ENCODE measurements around the gene COPA.
A peak's percentile ranks its signal among the peaks of the same experiment; 100 is the strongest.

DNA sequence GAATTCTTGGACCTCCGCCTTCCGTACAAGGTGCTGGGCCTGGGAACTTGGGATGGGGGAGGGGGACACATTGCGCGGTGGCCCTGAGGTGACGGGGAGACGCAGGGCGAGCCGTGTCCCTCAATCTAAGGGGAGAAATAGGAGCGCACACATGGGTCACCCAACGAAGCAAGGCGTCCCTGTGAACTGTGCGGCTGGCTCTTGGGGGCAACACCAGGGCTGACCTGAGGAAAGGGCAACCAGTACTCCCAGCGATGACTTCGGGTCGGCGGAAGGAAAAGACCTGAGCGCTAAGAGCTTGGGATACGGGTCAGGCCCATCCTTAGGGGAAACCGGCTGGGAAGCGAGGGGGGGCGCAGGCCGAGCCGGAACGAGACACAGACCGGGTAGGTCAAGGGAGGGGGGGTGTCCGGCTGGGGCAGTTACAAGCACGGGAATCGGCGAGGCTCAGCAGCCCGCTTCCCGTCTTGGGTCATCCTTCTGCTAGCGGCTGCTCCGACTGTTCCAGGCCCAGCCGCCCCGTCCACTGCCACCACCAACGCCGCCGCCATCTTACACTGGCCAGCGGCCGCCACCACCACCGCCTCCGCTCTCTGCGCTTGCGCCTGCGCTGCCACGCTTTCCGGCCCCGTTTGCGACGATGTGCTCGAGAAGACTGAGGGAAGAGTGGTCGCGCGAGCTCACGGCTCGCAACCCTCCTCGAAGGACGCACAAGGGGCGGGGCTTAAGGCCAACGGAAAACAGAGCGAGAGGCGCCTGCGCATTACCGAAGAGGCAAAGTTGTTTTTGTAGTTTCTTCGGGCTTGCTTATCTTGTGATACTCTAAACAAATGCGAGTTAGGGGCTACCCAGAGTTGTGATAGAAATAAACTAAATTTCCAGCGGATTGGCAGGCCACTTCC lies 80.9 kb downstream of the COPA start, which contains the start of gene DCAF8:
- no peak for TF ChIP-seq FOXM1 (IDR thresholded peaks at IDR 0.05; ENCODE audit: borderline replicate concordance)
- TF ChIP-seq, protein P1, sequence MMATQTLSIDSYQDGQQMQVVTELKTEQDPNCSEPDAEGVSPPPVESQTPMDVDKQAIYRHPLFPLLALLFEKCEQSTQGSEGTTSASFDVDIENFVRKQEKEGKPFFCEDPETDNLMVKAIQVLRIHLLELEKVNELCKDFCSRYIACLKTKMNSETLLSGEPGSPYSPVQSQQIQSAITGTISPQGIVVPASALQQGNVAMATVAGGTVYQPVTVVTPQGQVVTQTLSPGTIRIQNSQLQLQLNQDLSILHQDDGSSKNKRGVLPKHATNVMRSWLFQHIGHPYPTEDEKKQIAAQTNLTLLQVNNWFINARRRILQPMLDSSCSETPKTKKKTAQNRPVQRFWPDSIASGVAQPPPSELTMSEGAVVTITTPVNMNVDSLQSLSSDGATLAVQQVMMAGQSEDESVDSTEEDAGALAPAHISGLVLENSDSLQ (IDR thresholded peaks at IDR 0.05): no peak
- peak; percentile 73 for TF ChIP-seq NFRKB (IDR thresholded peaks at IDR 0.05)
- no peak for TF ChIP-seq BHLHE40 (IDR thresholded peaks at IDR 0.05; ENCODE audit: borderline replicate concordance)
- no peak for TF ChIP-seq SP1 (IDR thresholded peaks at IDR 0.05)
- TF ChIP-seq SUZ12 (IDR thresholded peaks at IDR 0.05): no peak
- TF ChIP-seq HDGF (IDR thresholded peaks at IDR 0.05; ENCODE audit: borderline replicate concordance): no peak
- no peak for TF ChIP-seq TARDBP (IDR thresholded peaks at IDR 0.05)
- TF ChIP-seq ELF4 (IDR thresholded peaks at IDR 0.05): peak; percentile 52; the same call in 1 of the 2 replicates
- TF ChIP-seq ARNT (IDR thresholded peaks at IDR 0.05): no peak
- no peak for TF ChIP-seq FOXA1 (IDR thresholded peaks at IDR 0.05)

Data from HEK293T (cell line).